Mucosa of stomach (tissue), 1 donor: ENCODE results near the gene TXNDC16.

ENCODE experiments used
- H3K27me3 ChIP-seq: one replicate; pipeline ENCODE4 v1.7.0; 2013; ENCODE audit warnings: mild to moderate bottlenecking, low read length; ENCODE audit not compliant: control insufficient read depth, insufficient read depth
- H3K36me3 ChIP-seq: one replicate; pipeline ENCODE4 v1.7.0; 2013; ENCODE audit warnings: low read length; ENCODE audit not compliant: control insufficient read depth, insufficient read depth
- H3K4me1 ChIP-seq: one replicate; pipeline ENCODE4 v1.7.0; 2013; ENCODE audit warnings: mild to moderate bottlenecking, low read length; ENCODE audit not compliant: control insufficient read depth, insufficient read depth
- H3K4me3 ChIP-seq: one replicate; pipeline ENCODE4 v1.7.0; 2013; ENCODE audit warnings: low read length
- H3K9ac ChIP-seq: one replicate; pipeline ENCODE4 v1.7.0; 2013; ENCODE audit warnings: mild to moderate bottlenecking, low read length, moderate library complexity
- H3K9me3 ChIP-seq: one replicate; pipeline ENCODE4 v1.7.0; 2013; ENCODE audit warnings: mild to moderate bottlenecking, low read length, moderate library complexity; ENCODE audit not compliant: control insufficient read depth
- donor health status: Pancreatic carcinoma.

The TXNDC16 gene

DNA sequence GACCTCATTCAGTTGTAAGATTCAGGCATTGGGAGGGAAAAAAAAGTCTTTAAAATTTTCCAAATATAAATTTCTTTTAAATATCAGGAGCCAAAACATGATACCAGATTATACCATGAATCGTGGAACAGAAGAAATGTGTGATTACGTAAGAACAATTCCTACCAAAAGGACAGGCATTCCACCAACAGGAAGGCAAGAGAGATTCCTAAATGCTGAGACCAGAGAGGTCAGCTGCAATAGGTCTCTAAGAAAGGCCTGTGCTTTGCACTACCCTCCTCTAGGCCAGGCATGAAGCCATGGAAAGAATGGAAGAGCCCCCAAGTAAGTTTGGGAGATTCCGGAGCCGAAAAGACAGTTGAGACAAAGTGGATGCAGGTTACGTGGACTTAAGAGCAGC is 154.5 kb downstream of the TXNDC16 start:
- Histone ChIP-seq H3K9me3 (no peaks in the 10 kb centered on the region), H3K9ac (no peak overlapping the region), H3K4me1 (peaks cover 5% of the 10 kb centered on the region), H3K27me3 (no peaks in the 10 kb centered on the region), H3K4me3 (no peak overlapping the region), H3K36me3 (no peaks in the 10 kb centered on the region)

GRCh38 chr14:52395728-52396127 is 156.6 kb downstream of the TXNDC16 start:
- H3K9ac ChIP-seq: no peak overlapping the region
- H3K9me3 ChIP-seq: no peaks in the 10 kb centered on the region
- H3K36me3 ChIP-seq: no peaks in the 10 kb centered on the region
- no peaks in the 10 kb centered on the region for H3K27me3 ChIP-seq
- H3K4me3 ChIP-seq: no peak overlapping the region
- H3K4me1 ChIP-seq: peaks cover 5% of the 10 kb centered on the region

GRCh38 chr14:52391881-52392615 is 160.3 kb downstream of the TXNDC16 start:
- H3K9me3 ChIP-seq: no peaks in the 10 kb centered on the region
- no peaks in the 10 kb centered on the region for H3K4me1 ChIP-seq
- no peak overlapping the region for H3K4me3 ChIP-seq
- H3K27me3 ChIP-seq: no peaks in the 10 kb centered on the region
- no peak overlapping the region for H3K9ac ChIP-seq
- H3K36me3 ChIP-seq: no peaks in the 10 kb centered on the region
